ENCODE measurements around the gene SYNCRIP. TPM values are rescaled to one million over a fixed set of nuclear protein-coding genes. Genes with fewer than 3 reads are reported as not detected.
A peak's percentile ranks its signal among the peaks of the same experiment; 100 is the strongest.

SYNCRIP gene
- total and polyA plus RNA-seq, 2 of the 13 experiments (the other 11 are each of a cell fraction or from before 2014, with no cell fraction given) = 8.1 to 112 TPM

DNA sequence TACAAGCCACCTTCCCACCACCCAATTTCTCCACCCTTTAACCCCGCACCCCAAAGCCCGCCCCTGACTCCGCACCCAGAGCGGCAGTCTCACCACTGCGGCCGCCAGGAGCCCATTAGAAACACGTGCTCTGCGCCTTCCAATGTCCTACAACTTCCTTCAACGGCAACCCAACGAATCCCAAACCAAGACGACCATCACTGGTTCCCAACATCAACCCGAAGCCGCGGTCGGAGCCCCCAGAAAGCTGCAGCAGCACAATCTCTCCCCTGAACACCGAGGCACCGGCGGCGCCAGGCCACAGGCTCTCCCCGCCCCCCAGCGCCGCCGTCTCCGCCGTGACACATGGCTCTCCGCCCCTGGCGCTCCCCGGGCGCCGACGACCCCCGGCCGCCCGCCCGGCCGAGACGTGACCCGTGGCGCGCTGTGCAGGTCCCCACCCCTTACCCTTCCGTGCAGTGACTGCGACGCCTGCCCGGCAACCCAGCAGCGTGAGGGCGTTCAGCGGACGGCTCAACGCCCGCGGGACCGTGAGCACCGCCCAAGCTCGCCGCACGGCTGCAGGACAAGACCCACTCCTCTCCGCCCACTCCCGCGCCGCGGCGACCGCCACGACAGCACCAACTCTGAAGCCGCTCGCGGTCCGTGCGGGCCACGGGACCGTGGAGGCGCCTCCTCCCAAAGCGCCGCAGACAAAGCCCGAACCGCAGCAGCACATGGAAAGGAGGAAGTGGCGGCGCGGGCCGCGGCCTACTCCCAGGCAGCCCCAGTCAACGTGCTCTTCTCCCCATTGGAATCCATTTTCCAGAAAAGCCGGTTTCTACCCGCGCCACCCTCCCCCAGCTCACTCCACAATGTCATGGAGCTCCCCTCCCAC, 551 bp downstream of the SYNCRIP start (continued):
- TF ChIP-seq, protein P1, sequence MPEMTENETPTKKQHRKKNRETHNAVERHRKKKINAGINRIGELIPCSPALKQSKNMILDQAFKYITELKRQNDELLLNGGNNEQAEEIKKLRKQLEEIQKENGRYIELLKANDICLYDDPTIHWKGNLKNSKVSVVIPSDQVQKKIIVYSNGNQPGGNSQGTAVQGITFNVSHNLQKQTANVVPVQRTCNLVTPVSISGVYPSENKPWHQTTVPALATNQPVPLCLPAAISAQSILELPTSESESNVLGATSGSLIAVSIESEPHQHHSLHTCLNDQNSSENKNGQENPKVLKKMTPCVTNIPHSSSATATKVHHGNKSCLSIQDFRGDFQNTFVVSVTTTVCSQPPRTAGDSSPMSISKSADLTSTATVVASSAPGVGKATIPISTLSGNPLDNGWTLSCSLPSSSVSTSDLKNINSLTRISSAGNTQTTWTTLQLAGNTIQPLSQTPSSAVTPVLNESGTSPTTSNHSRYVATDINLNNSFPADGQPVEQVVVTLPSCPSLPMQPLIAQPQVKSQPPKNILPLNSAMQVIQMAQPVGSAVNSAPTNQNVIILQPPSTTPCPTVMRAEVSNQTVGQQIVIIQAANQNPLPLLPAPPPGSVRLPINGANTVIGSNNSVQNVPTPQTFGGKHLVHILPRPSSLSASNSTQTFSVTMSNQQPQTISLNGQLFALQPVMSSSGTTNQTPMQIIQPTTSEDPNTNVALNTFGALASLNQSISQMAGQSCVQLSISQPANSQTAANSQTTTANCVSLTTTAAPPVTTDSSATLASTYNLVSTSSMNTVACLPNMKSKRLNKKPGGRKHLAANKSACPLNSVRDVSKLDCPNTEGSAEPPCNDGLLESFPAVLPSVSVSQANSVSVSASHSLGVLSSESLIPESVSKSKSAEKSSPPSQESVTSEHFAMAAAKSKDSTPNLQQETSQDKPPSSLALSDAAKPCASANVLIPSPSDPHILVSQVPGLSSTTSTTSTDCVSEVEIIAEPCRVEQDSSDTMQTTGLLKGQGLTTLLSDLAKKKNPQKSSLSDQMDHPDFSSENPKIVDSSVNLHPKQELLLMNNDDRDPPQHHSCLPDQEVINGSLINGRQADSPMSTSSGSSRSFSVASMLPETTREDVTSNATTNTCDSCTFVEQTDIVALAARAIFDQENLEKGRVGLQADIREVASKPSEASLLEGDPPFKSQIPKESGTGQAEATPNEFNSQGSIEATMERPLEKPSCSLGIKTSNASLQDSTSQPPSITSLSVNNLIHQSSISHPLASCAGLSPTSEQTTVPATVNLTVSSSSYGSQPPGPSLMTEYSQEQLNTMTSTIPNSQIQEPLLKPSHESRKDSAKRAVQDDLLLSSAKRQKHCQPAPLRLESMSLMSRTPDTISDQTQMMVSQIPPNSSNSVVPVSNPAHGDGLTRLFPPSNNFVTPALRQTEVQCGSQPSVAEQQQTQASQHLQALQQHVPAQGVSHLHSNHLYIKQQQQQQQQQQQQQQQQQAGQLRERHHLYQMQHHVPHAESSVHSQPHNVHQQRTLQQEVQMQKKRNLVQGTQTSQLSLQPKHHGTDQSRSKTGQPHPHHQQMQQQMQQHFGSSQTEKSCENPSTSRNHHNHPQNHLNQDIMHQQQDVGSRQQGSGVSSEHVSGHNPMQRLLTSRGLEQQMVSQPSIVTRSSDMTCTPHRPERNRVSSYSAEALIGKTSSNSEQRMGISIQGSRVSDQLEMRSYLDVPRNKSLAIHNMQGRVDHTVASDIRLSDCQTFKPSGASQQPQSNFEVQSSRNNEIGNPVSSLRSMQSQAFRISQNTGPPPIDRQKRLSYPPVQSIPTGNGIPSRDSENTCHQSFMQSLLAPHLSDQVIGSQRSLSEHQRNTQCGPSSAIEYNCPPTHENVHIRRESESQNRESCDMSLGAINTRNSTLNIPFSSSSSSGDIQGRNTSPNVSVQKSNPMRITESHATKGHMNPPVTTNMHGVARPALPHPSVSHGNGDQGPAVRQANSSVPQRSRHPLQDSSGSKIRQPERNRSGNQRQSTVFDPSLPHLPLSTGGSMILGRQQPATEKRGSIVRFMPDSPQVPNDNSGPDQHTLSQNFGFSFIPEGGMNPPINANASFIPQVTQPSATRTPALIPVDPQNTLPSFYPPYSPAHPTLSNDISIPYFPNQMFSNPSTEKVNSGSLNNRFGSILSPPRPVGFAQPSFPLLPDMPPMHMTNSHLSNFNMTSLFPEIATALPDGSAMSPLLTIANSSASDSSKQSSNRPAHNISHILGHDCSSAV (CRISPR knock-in tag; IDR thresholded peaks at IDR 0.05; ENCODE audit: borderline replicate concordance) = no peak
- TF ChIP-seq NKX3-1 (CRISPR knock-in tag; IDR thresholded peaks at IDR 0.05) = peak; percentile 17; the same call in 1 of the 2 replicates
- TF ChIP-seq ZNF160 (CRISPR knock-in tag; IDR thresholded peaks at IDR 0.05) = no peak; the same call in 1 of the 2 replicates
- TF ChIP-seq ATF7 (IDR thresholded peaks at IDR 0.05) = no peak
- TF ChIP-seq ATF7 (CRISPR knock-in tag; IDR thresholded peaks at IDR 0.05) = no peak
- TF ChIP-seq MEIS2 (CRISPR knock-in tag; IDR thresholded peaks at IDR 0.05) = no peak
- peak; percentile 60; the same call in 1 of the 2 replicates for TF ChIP-seq ZNF598 (CRISPR knock-in tag; IDR thresholded peaks at IDR 0.05; ENCODE audit: borderline replicate concordance)
- TF ChIP-seq CBX1 (IDR thresholded peaks at IDR 0.05; ENCODE audit: low read depth) = no peak
- TF ChIP-seq, protein P2, sequence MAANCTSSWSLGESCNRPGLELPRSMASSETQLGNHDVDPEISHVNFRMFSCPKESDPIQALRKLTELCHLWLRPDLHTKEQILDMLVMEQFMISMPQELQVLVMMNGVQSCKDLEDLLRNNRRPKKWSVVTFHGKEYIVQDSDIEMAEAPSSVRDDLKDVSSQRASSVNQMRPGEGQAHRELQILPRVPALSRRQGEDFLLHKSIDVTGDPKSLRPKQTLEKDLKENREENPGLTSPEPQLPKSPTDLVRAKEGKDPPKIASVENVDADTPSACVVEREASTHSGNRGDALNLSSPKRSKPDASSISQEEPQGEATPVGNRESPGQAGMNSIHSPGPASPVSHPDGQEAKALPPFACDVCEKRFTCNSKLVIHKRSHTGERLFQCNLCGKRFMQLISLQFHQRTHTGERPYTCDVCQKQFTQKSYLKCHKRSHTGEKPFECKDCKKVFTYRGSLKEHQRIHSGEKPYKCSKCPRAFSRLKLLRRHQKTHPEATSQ (CRISPR knock-in tag; IDR thresholded peaks at IDR 0.05; ENCODE audit: borderline replicate concordance) = peak; percentile 51; the same call in 1 of the 2 replicates
- TF ChIP-seq TBX3 (IDR thresholded peaks at IDR 0.05; ENCODE audit: borderline replicate concordance) = no peak
- TF ChIP-seq ZNF501 (CRISPR knock-in tag; IDR thresholded peaks at IDR 0.05) = peak; percentile 36
- TF ChIP-seq HDAC1 (CRISPR knock-in tag; IDR thresholded peaks at IDR 0.05) = peak; percentile 28; the same call in 1 of the 2 replicates
- peak; percentile 43; the same call in 1 of the 2 replicates for TF ChIP-seq ZNF670 (CRISPR knock-in tag; IDR thresholded peaks at IDR 0.05; ENCODE audit: borderline replicate concordance)
- peak; percentile 76; the same call in 1 of the 2 replicates for TF ChIP-seq HDAC6 (IDR thresholded peaks at IDR 0.05; ENCODE audit: low read depth, low read length)
- no peak for TF ChIP-seq ZMYM3 (CRISPR knock-in tag; IDR thresholded peaks at IDR 0.05)
- peak; percentile 26; the same call in 1 of the 2 replicates for TF ChIP-seq AKAP8 (CRISPR knock-in tag; IDR thresholded peaks at IDR 0.05)
- TF ChIP-seq, protein P3, sequence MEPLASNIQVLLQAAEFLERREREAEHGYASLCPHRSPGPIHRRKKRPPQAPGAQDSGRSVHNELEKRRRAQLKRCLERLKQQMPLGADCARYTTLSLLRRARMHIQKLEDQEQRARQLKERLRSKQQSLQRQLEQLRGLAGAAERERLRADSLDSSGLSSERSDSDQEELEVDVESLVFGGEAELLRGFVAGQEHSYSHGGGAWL (CRISPR knock-in tag; IDR thresholded peaks at IDR 0.05) = peak; percentile 22; the same call in 1 of the 2 replicates
- peak; percentile 14; the same call in 1 of the 2 replicates for TF ChIP-seq SIN3B (IDR thresholded peaks at IDR 0.05; ENCODE audit: low read length)
- 0 out of 2 replicates have a peak, but pooled peaks have one; percentile 80 for TF ChIP-seq ZNF383 (CRISPR knock-in tag; IDR thresholded peaks at IDR 0.05; ENCODE audit: borderline replicate concordance)
- TF ChIP-seq HMGA1 (CRISPR knock-in tag; conservative IDR thresholded peaks at IDR 0.05) = no peak

Data from HepG2 (cell line).